ENCODE data around the gene CYGB. TPM values are rescaled to one million over a fixed set of nuclear protein-coding genes. Genes with fewer than 3 reads are reported as not detected.
"Not testable (repeated sequence)": the region's sequence is repeated elsewhere in the genome, so short reads cannot be mapped to it uniquely, and the experiment has no call there.

Gene CYGB
- polyA plus RNA-seq, 3 donors, result not detected

GRCh38 chr17:76560036-76560876 lies 22.7 kb upstream of the CYGB start:
- Histone ChIP-seq H2AFZ (ENCODE audit: insufficient read depth, low read depth, low read length, poor library complexity, severe bottlenecking) (no peak overlapping the region), H3K9me3 (replicated peaks in 1 of 2; ENCODE audit: control insufficient read depth in 1 of 2, insufficient read depth in 1 of 2, low read length in 2 of 2) (no peaks in the 10 kb centered on the region), H3K4me1 (ENCODE audit: control insufficient read depth in 1 of 2, insufficient read depth in 2 of 2, low read length in 2 of 2) (peaks cover 45 to 69% of the 10 kb centered on the region in 2 donors), H3K4me3 (replicated peaks in 1 of 3; ENCODE audit: low read depth in 2 of 3, low read length in 3 of 3) (no peak overlapping the region), H3K36me3 (replicated peaks in 1 of 2; ENCODE audit: control insufficient read depth in 1 of 2, insufficient read depth in 2 of 2, low read length in 2 of 2) (peaks cover 26 to 31% of the 10 kb centered on the region in 2 donors), H3K27me3 (ENCODE audit: control insufficient read depth in 2 of 2, insufficient read depth in 2 of 2, low read length in 2 of 2) (no peaks in the 10 kb centered on the region), H4K20me1 (ENCODE audit: insufficient read depth, low read length) (peaks cover 44% of the 10 kb centered on the region), H3K9ac (ENCODE audit: insufficient read depth, low read length, poor library complexity, severe bottlenecking) (no peak overlapping the region), H3K79me2 (ENCODE audit: insufficient read depth, low read length) (peaks cover 52% of the 10 kb centered on the region), H3K27ac (ENCODE audit: low read depth in 1 of 2, low read length in 2 of 2) (peak overlapping the region in 1 of 2 donors; percentile 3), H3K4me2 (replicated peaks; ENCODE audit: extremely low read depth, low read length, poor library complexity, severe bottlenecking) (no peak overlapping the region)
- intact Hi-C loops (cut with micrococcal nuclease), result no loop called here
- no peaks in the 10 kb centered on the region for H3K9me3 Mint-ChIP-seq
- H3K4me3 Mint-ChIP-seq, result peak overlapping the region; percentile 46 to 57
- peaks cover 0 to 3% (median 0%) of the 10 kb centered on the region in 3 donors for H3K27me3 Mint-ChIP-seq (ENCODE audit: low read depth in 3 of 3)
- 92% methylated on average over 5 of the region's 10 CpGs for WGBS (ENCODE audit: insufficient coverage)
- DNase-seq, result no peak
- TF ChIP-seq CTCF (IDR thresholded peaks at IDR 0.05), result no peak
- H3K36me3 Mint-ChIP-seq, result peaks cover 34 to 48% of the 10 kb centered on the region in 2 donors
- peaks cover 60% of the 10 kb centered on the region for H3K4me1 Mint-ChIP-seq
- H3K27ac Mint-ChIP-seq, result peak overlapping the region in 5 of 7 donors; percentile 23 to 63 (median 46)

- H3K27ac ChIP-seq (ENCODE audit: low read depth in 1 of 2, low read length in 2 of 2); DNase-seq; H3K4me3 Mint-ChIP-seq; H3K4me3 ChIP-seq (replicated peaks in 1 of 3; ENCODE audit: low read depth in 2 of 3, low read length in 3 of 3); H3K27me3 Mint-ChIP-seq (ENCODE audit: low read depth in 3 of 3); intact Hi-C loops (cut with micrococcal nuclease); H2AFZ ChIP-seq (ENCODE audit: insufficient read depth, low read depth, low read length, poor library complexity, severe bottlenecking); H3K27me3 ChIP-seq (ENCODE audit: control insufficient read depth in 2 of 2, insufficient read depth in 2 of 2, low read length in 2 of 2); H3K9ac ChIP-seq (ENCODE audit: insufficient read depth, low read length, poor library complexity, severe bottlenecking); H3K9me3 ChIP-seq (replicated peaks in 1 of 2; ENCODE audit: control insufficient read depth in 1 of 2, insufficient read depth in 1 of 2, low read length in 2 of 2); H3K9me3 Mint-ChIP-seq; H3K4me2 ChIP-seq (replicated peaks; ENCODE audit: extremely low read depth, low read length, poor library complexity, severe bottlenecking): not testable (repeated sequence)
- Histone ChIP-seq H3K36me3 (replicated peaks in 1 of 2; ENCODE audit: control insufficient read depth in 1 of 2, insufficient read depth in 2 of 2, low read length in 2 of 2) (peaks cover 18 to 23% of the 10 kb centered on the region in 2 donors), H3K4me1 (ENCODE audit: control insufficient read depth in 1 of 2, insufficient read depth in 2 of 2, low read length in 2 of 2) (peaks cover 45 to 69% of the 10 kb centered on the region in 2 donors), H4K20me1 (ENCODE audit: insufficient read depth, low read length) (peaks cover 36% of the 10 kb centered on the region), H3K79me2 (ENCODE audit: insufficient read depth, low read length) (peaks cover 52% of the 10 kb centered on the region)
- H3K36me3 Mint-ChIP-seq, result peaks cover 26 to 40% of the 10 kb centered on the region in 2 donors
- H3K27ac Mint-ChIP-seq, result peak overlapping the region in 1 of 7 donors; percentile 54
- H3K4me1 Mint-ChIP-seq, result peaks cover 59% of the 10 kb centered on the region
- no CpG with 5 or more reads among the region's 7 CpGs for WGBS (ENCODE audit: insufficient coverage)
Measured at GRCh38 chr17:76559460-76559859, 22.0 kb upstream of the CYGB start.
